B cell (primary cell): ENCODE data around the gene COQ3.

Source experiments
- CTCF ChIP-seq: fragments of 200-600 bp; IDR thresholded peaks from one replicate; pipeline ENCODE4 v1.8.0; 2022; ENCODE audit warnings: antibody characterized with exemption, mild to moderate bottlenecking
- EZH2 ChIP-seq: IDR thresholded peaks from 2 replicates; pipeline ENCODE4 v1.6.1; 2012; ENCODE audit warnings: borderline replicate concordance, low read depth, mild to moderate bottlenecking, moderate library complexity, low read length; ENCODE audit not compliant: insufficient read depth, poor library complexity, severe bottlenecking

GRCh38 chr6:99416226-99416625 lies 22.2 kb upstream of the COQ3 start:
- no peak for TF ChIP-seq CTCF
- TF ChIP-seq EZH2 = no peak
